Activated CD4-positive, alpha-beta T cell treated with anti-CD3 and anti-CD28 coated beads for 4 hours (primary cell): Measurements from ENCODE around the gene KIF3B.
"Not testable (repeated sequence)": the region's sequence is repeated elsewhere in the genome, so short reads cannot be mapped to it uniquely, and the experiment has no call there.

Experiments
- DNase-seq, 2 donors: peaks; one replicate each; pipeline ENCODE4 v3.0.0-alpha.2; 2020

Gene KIF3B

DNA sequence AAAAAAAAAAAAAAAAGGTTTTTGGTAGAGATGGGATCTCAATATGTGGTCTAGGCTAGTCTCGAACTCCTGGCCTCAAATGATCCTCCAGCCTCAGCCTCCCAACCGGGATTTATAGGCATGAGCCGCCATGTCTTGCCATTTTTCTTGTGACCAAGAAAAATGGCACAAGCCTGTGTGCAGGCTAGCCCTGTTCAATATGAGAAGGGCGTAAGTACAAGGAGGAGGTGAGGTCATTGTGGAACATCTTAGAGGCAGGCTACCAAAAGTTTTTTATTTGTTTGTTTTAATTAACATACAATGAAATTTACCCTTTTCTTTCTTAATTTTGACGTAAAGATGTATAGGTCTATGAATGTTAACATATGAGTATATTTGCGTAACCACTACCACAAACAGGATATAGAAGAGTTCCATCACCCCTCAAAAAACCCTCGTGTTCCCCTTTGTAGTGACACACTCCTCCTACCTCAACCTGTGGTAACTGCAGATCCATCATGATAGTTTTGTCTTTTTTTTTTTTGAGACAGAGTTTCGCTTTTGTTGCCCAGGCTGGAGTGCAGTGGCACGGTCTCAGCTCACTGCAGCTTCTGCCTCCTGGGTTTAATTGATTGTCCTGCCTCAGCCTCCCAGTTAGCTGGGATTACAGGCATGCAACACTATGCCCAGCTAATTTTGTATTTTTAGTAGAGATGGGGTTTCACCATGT, 28.3 kb upstream of the KIF3B start:
- DNase-seq: peak; percentile 24 to 38

- DNase-seq: no peak
Measured at GRCh38 chr20:32251470-32251869, 26.0 kb upstream of the KIF3B start.

- DNase-seq: peak; percentile 68 to 75
Measured at GRCh38 chr20:32252189-32252588, 25.3 kb upstream of the KIF3B start.

GRCh38 chr20:32260973-32261372, 16.5 kb upstream of the KIF3B start:
- DNase-seq: not testable (repeated sequence)

GRCh38 chr20:32261644-32262043, 15.8 kb upstream of the KIF3B start:
- no peak for DNase-seq

DNA sequence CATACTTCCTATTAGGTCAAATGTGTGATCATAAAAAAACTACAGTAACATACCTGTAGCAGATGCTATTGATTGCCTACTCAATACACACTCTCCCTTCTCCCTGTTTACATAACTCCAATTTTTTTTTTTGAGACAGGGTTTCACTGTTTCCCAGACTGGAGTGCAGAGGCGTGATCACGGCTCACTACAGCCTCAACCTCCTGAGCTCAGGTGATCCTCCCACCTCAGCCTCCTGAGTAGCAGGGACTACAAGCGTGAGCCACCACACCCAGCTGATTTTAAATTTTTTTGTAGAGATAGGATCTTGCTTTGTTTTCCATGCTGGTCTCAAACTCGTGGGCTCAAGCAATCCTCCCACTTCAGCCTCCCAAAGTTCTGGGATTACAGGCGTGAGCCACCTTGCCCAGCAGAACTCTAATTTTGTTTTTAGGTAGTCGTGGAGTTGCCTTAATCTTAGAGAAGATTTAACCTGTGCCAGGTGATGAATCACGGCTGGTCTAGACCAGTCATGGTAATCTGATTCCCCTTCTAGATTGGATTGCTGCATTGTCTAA, 14.0 kb upstream of the KIF3B start:
- no peak for DNase-seq

DNA sequence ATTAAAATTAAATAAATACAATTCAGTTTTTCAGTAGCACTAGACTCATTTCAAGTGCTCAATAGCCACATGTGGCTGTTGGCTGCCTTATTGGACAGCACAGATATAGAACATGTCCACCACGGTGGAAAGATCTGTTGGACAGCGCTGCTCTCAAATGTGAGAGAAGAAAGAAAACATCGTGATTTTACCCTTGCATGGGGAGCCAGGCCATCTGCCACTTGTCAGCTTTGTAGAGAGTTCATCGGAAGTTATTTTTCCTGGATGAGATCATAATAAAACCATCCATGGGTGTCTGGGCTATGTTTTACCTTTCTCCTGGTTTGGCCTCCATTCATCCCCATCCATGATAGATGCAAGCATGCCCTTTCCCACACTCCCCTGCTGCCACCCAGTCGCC, 5.8 kb upstream of the KIF3B start:
- DNase-seq: no peak

- no peak for DNase-seq
Measured at GRCh38 chr20:32274359-32274758, 3.1 kb upstream of the KIF3B start.

DNA sequence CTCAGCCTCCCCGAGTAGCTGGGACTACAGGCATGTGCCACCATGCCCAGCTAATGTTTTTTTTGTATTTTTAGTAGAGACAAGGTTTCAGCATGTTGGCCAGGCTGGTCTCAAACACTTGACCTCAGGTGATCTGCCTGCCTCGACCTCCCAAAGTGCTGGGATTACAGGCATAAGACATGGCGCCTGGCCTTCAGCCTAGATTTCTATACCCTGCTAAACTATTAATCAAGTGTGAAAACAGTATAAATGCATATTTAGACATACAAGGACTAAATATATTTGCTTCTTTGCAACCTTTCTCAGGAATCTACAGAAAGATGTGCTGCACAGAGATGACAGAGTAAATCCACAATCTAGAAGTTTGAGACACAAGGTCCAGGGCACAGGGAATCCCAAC, 2.3 kb upstream of the KIF3B start:
- not testable (repeated sequence) for DNase-seq

DNA sequence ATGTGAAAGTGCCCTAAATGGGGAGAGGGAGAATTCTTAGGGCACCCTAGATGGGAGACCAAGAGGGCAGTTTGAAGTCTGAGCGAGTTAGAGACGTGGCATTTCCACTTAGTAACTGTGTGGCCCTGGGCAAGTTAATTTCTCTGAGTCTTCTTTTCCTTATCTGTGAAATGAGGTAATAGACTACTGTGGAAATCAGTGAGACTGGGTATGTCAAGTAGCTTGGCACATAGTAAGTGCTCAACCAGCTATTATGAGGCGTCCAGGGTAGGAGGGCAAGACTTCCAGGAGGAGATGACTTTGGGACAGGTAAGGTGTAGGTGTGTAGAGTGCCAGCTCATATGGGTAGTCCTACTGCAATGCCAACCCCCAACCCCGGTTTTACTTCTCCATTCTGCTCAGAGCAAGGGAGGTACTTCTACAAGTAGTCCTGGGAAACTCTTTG, 770 bp downstream of the KIF3B start:
- DNase-seq: peak; percentile 12 to 14

- DNase-seq: no peak
Measured at GRCh38 chr20:32281711-32282110, 4.3 kb downstream of the KIF3B start.

DNA sequence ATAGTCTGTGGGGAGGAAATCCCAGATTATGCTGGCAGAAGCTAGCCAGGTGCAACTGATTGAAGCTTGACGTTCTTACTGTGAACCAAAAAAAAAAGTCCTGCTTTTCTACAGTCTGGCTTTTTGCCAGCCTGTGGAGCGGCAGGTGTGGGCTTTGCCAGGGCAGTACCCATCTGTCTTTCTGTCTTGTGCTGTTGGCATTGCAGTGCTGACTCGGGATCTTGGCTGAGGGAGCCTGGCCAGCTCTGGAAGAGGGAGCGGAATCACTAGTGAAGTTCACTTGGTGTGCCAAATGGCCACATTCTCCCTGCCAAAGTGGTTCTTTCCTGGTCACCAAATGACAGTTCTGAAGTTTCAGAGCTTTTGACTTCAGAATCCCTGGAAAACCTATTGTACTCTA, 5.0 kb downstream of the KIF3B start:
- no peak for DNase-seq

- no peak for DNase-seq
Measured at GRCh38 chr20:32285082-32285620, 7.7 kb downstream of the KIF3B start.

DNA sequence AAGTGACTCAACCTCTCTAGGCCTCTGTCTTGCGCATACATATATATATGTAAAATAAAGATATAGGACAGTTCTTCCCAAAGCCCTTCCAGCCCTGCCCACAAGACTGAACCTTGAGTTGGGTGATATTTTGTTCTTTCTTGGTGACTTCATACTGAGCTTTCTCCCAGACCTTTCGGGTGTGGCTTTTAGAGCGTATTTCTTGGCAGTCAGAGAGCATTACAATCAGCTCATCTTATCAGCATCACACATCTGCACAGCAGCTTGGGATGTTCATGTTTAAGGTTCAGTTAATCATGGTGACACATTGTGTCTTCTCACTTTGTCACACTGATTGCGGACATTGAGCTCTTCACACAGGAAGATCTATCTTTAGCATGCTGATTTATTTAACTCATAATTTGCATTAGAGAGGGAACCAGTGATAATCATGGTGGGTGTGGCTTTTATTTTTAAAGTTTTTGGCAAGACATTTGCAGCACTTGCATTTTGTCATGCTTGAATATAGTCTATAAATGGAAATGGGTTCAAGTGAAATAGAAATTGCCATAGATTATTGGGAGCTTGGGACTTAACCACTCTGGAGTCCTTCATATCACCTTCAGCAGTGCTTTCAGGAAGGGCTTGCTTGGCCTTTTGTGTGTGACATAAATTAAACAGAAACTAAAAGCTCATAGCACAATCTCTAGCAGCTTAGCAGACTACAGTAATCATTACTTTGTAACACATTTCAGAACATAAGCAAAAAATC, 8.3 kb downstream of the KIF3B start:
- DNase-seq: peak; percentile 29 to 31

DNA sequence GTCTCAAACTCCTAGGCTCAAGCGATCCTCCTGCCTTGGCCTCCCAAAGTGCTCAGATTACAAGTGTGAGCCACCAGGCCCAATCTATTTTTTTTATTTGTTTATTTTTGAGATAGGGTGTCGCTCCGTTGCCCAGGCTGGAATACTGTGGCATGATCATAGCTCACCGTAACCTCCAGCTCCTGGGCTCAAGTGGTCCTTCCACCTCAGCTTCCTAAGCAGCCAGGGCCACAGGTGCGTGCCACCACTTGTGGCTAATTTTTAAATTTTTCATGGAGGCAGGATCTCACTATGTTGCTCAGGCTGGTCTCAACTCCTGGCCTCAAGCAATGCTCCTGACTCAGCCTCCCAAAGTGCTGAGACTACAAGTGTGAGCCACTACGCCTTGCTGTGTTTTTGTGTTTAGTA, 9.8 kb downstream of the KIF3B start:
- no peak for DNase-seq

DNA sequence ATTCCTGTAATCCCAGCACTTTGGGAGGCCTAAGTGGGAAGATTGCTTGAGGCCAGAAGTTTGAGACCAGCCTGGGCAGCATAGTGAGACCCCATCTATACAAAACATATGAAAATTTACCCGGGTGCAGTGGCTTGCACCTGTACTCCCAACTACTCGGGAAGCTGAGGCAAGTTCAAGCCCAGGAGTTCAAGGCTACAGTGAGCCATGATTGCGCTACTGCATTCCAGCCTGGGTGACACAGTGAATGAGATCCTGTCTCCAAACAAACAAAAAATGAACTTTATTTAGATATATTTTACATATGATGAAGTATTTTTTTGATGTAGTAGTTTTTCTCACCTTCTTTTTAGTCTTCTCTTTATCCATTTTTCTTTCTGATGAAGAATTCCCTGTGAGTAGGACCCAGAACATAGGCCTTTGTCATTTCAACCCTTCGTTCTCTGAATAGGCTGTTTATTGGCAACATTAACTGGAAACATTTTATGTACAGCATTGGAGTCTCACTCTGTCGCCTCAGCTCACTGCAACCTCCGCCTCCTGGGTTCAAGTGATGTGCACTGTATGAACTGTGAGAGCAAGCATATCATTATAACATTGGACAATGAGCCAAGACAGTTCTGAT, 10.9 kb downstream of the KIF3B start:
- DNase-seq: no peak

DNA sequence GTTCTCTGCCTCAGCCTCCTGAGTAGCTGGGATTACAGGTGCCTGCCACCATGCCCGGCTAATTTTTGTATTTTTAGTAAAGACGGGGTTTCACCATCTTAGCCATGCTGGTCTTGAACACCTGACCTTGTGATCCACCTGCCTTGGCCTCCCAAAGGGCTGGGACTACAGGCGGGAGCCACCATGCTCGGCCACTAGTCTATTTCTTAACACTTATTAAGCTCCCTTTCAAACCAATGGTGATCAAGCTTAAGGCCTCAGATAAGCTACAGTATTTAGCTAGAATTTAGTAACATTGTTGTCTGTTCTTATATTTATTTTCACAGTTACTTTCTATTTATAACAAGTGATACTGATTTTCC, 11.8 kb downstream of the KIF3B start:
- not testable (repeated sequence) for DNase-seq

DNA sequence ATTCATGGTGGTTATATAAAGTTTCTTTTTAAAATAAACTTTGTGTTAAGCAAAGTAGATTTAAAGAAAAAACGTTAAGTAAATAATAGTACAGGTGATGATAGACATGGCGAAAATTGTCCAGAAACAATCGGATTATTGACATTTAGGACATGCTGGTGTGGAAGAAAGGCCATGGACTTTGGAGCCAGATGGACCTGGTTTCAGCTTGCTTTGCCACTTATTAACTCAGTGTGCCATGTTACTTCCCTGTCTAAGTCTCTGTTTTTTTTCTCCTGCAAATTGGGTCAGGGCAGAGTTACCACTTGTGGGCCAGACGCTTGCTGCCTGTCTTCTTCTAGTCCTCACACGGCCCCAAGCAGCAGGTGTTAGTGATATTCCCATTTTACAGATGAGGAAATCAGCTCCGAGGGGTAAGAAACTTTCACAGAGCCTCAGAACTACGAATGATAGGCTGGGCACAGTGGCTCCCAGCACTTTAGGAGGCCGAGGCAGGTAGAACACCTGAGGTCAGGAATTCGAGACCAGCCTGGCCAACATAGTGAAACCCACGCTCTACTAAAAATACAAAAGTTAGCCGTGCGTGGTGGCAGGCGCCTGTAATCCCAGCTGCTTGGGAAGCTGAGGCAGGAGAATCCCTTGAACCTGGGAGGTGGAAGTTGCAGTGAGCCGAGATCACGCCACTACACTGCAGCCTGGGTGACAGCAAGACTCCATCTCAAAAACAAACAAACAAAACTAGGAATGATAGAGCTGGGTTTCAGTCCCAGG, 12.4 kb downstream of the KIF3B start:
- DNase-seq: no peak

- no peak for DNase-seq
Measured at GRCh38 chr20:32291166-32291565, 13.7 kb downstream of the KIF3B start.

DNA sequence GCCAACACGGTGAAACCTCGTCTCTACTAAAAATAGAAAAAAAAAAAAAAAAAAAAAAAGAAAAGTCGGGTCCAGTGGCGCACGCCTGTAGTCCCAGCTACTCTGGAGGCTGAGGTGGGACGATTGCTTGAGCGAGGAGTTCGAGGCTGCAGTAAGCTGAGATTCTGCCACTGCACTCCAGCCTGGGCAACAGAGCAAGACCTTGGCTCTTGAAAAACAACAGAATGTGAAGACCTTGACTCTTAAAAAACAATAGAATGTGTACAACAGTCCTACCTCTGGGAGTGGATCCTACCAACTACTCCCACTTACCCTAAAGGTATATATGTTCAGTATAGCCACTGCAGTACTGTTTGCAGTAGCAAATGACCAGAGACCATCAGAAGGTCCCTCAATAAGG, 15.1 kb downstream of the KIF3B start:
- no peak for DNase-seq

DNA sequence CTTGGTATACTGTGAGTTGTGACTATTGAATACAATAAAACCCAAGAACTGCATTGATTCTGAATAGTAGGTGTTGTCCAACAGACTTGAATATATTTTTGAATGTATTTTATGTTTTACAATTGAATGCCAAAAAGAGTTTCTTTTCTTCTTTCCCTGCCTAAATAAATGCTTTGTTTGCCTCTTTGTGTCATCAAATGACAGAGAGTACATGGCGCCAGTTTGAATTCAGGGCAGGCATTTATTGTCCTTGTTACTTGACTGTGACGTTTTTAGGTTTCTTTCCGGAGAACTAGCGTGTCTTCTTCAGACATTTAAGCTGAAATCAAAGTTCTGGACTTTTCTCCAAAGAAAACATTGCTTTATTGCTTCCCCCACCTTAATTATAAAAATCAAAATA, 16.6 kb downstream of the KIF3B start:
- no peak for DNase-seq

- DNase-seq: no peak
Measured at GRCh38 chr20:32296412-32296811, 19.0 kb downstream of the KIF3B start.
